Fibroblast of pulmonary artery (primary cell): ENCODE measurements around the gene LRMDA.

ENCODE experiments used
- DNase-seq: peaks from one replicate; pipeline ENCODE4 v3.0.0-alpha.2; 2010; ENCODE audit warnings: low read depth
- H3K4me3 ChIP-seq: replicated peaks from 2 replicates; pipeline ENCODE4 v1.5.1; 2011; ENCODE audit warnings: low read depth, mild to moderate bottlenecking, control low read depth, low read length, moderate library complexity
- CTCF ChIP-seq: IDR thresholded peaks from 2 replicates; pipeline ENCODE4 v1.5.1; 2011; ENCODE audit warnings: mild to moderate bottlenecking, control low read depth, low read length, inconsistent platforms; ENCODE audit errors: missing control alignments

LRMDA gene

GRCh38 chr10:76265441-76266113 is 834.2 kb downstream of the LRMDA start:
- no peak for DNase-seq
- no peak overlapping the region for H3K4me3 ChIP-seq
- no peak for TF ChIP-seq CTCF

GRCh38 chr10:76268530-76268929 is 837.1 kb downstream of the LRMDA start:
- no peak for DNase-seq
- no peak overlapping the region for H3K4me3 ChIP-seq
- no peak for TF ChIP-seq CTCF

- no peak for TF ChIP-seq CTCF
- DNase-seq: no peak
- no peak overlapping the region for H3K4me3 ChIP-seq
These were observed 837.5 kb downstream of the LRMDA start for GRCh38 chr10:76268954-76269353.

- no peak for TF ChIP-seq CTCF
- H3K4me3 ChIP-seq: no peak overlapping the region
- no peak for DNase-seq
These were observed 839.0 kb downstream of the LRMDA start for GRCh38 chr10:76270464-76270863.

- no peak for DNase-seq
- H3K4me3 ChIP-seq: no peak overlapping the region
- no peak for TF ChIP-seq CTCF
These were observed 843.5 kb downstream of the LRMDA start for GRCh38 chr10:76274933-76275332.

- TF ChIP-seq CTCF: no peak
- no peak for DNase-seq
- no peak overlapping the region for H3K4me3 ChIP-seq
These were observed 847.5 kb downstream of the LRMDA start for GRCh38 chr10:76278811-76279460.

GRCh38 chr10:76281659-76282058 is 850.2 kb downstream of the LRMDA start:
- no peak for DNase-seq
- no peak overlapping the region for H3K4me3 ChIP-seq
- no peak for TF ChIP-seq CTCF
